Measurements from ENCODE around the gene UBE2O. TPM values are rescaled to one million over a fixed set of nuclear protein-coding genes. Genes with fewer than 3 reads are reported as not detected.

UBE2O gene
- total and polyA plus RNA-seq, 2 experiments from 2014 or later, result 30.4 to 79.4 TPM

GRCh38 chr17:76369379-76369778 lies 83.6 kb downstream of the UBE2O start:
- Mint-ChIP-seq H3K4me3 (no peak overlapping the region), H3K9me3 (no peaks in the 10 kb centered on the region), H3K27me3 (ENCODE audit: insufficient read depth, low read depth, poor library complexity) (peaks cover 14% of the 10 kb centered on the region), H3K27ac (no peak overlapping the region), H3K4me1 (peaks cover 24% of the 10 kb centered on the region), H3K36me3 (ENCODE audit: low read depth) (no peaks in the 10 kb centered on the region)
- Histone ChIP-seq H3F3A (replicated peaks; ENCODE audit: low read depth) (0 out of 2 replicates have a peak, but pooled peaks cover 8% of the 10 kb centered on the region), H3K4me2 (no peak overlapping the region), H3K4me1 (ENCODE audit: insufficient read depth) (peaks cover 14% of the 10 kb centered on the region), H3K79me2 (replicated peaks; ENCODE audit: insufficient read depth) (no peaks in the 10 kb centered on the region), H3K27me3 (ENCODE audit: insufficient read depth) (no peaks in the 10 kb centered on the region), H3K27ac (ENCODE audit: low read depth) (no peak overlapping the region), H3K9me2 (ENCODE audit: insufficient read depth) (no peaks in the 10 kb centered on the region), H4K20me1 (replicated peaks; ENCODE audit: insufficient read depth) (no peaks in the 10 kb centered on the region), H3K4me3 (no peak overlapping the region), H2AFZ (no peak overlapping the region), H3K36me3 (ENCODE audit: insufficient read depth) (no peaks in the 10 kb centered on the region)
- DNase-seq (ENCODE audit: low spot score), result no peak
- TF ChIP-seq ZNF331 (CRISPR knock-in tag; IDR thresholded peaks at IDR 0.05; ENCODE audit: low read depth) (no peak), ZNF462 (CRISPR knock-in tag; IDR thresholded peaks at IDR 0.05) (no peak), REST (IDR thresholded peaks at IDR 0.05; ENCODE audit: unreplicated experiment) (no peak), EZH2phosphoT487 (IDR thresholded peaks at IDR 0.05; ENCODE audit: unreplicated experiment) (no peak), ZNF114 (CRISPR knock-in tag; IDR thresholded peaks at IDR 0.05) (no peak), STAT1 (IDR thresholded peaks at IDR 0.05; ENCODE audit: unreplicated experiment) (no peak), JUNB (IDR thresholded peaks at IDR 0.05; ENCODE audit: unreplicated experiment) (no peak), CTCF (conservative IDR thresholded peaks at IDR 0.05; ENCODE audit: low read depth in 2 of 2) (no peak), POLR2AphosphoS5 (IDR thresholded peaks at IDR 0.05; ENCODE audit: low read depth) (no peak), EZH2 (IDR thresholded peaks at IDR 0.05; ENCODE audit: low read depth, unreplicated experiment) (no peak), NANOG (IDR thresholded peaks at IDR 0.05; ENCODE audit: borderline replicate concordance) (no peak), ETS1 (IDR thresholded peaks at IDR 0.05) (no peak), CREB1 (CRISPR knock-in tag; IDR thresholded peaks at IDR 0.05; ENCODE audit: low read depth) (no peak)
- ATAC-seq, result no peak

Measured in GM23338 (cell line).